Measurements from ENCODE around the gene STIMATE.

DNA sequence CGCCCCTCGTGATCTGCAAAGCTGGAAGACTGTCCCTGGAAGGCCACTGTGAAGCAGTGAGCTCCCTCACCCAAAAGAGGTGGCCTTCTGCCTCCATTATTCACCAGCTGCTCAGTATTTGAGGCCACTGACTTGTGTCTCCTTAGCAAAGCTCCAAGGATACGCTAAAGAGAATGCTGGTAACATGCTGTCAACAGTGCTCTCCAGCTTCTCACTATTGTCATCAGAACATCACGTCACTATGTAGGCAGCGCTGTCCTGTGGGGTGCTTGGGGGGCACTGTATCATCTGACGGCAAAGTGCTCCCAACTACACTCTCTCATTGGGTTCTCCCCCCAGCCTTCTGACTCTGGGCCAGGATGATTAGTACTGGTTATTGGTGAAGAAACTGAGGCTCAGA is 81.1 kb downstream of the STIMATE start:
- no peak for TF ChIP-seq SIN3A (IDR thresholded peaks at IDR 0.05; ENCODE audit: borderline replicate concordance, insufficient read depth, low read length)
- no peak for TF ChIP-seq POLR2AphosphoS5 (IDR thresholded peaks at IDR 0.05; ENCODE audit: low read depth, low read length)
- TF ChIP-seq, protein P1, sequence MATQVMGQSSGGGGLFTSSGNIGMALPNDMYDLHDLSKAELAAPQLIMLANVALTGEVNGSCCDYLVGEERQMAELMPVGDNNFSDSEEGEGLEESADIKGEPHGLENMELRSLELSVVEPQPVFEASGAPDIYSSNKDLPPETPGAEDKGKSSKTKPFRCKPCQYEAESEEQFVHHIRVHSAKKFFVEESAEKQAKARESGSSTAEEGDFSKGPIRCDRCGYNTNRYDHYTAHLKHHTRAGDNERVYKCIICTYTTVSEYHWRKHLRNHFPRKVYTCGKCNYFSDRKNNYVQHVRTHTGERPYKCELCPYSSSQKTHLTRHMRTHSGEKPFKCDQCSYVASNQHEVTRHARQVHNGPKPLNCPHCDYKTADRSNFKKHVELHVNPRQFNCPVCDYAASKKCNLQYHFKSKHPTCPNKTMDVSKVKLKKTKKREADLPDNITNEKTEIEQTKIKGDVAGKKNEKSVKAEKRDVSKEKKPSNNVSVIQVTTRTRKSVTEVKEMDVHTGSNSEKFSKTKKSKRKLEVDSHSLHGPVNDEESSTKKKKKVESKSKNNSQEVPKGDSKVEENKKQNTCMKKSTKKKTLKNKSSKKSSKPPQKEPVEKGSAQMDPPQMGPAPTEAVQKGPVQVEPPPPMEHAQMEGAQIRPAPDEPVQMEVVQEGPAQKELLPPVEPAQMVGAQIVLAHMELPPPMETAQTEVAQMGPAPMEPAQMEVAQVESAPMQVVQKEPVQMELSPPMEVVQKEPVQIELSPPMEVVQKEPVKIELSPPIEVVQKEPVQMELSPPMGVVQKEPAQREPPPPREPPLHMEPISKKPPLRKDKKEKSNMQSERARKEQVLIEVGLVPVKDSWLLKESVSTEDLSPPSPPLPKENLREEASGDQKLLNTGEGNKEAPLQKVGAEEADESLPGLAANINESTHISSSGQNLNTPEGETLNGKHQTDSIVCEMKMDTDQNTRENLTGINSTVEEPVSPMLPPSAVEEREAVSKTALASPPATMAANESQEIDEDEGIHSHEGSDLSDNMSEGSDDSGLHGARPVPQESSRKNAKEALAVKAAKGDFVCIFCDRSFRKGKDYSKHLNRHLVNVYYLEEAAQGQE (IDR thresholded peaks at IDR 0.05; ENCODE audit: insufficient read depth in 1 of 2, low read depth in 2 of 2, low read length in 2 of 2) = no peak
